GF-D8 (cell line): ENCODE measurements around the gene ADK.

ENCODE experiments used
- DNase-seq: peaks from one replicate; lab custom pipeline; 2025; lab: John Stamatoyannopoulos, UW

The ADK gene

GRCh38 chr10:74674927-74675326, 523.9 kb downstream of the ADK start:
- no peak for DNase-seq

GRCh38 chr10:74675484-74675883, 524.5 kb downstream of the ADK start:
- DNase-seq = no peak

- no peak for DNase-seq
Measured at GRCh38 chr10:74677951-74678350, 526.9 kb downstream of the ADK start.

- no peak for DNase-seq
Measured at GRCh38 chr10:74681917-74682627, 531.1 kb downstream of the ADK start.

- no peak for DNase-seq
Measured at GRCh38 chr10:74683067-74683466, 532.0 kb downstream of the ADK start.

GRCh38 chr10:74683621-74684364, 532.8 kb downstream of the ADK start:
- DNase-seq = no peak

- DNase-seq = no peak
Measured at GRCh38 chr10:74684462-74684861, 533.4 kb downstream of the ADK start.

GRCh38 chr10:74685564-74685963, 534.5 kb downstream of the ADK start:
- DNase-seq = no peak

GRCh38 chr10:74690393-74690792, 539.4 kb downstream of the ADK start:
- DNase-seq = no peak

GRCh38 chr10:74691164-74691563, 540.1 kb downstream of the ADK start:
- DNase-seq = no peak

GRCh38 chr10:74704629-74705357, 553.8 kb downstream of the ADK start:
- no peak for DNase-seq

GRCh38 chr10:74705358-74705980, 554.4 kb downstream of the ADK start:
- DNase-seq = no peak

- DNase-seq = no peak
Measured at GRCh38 chr10:74706966-74707365, 555.9 kb downstream of the ADK start.

GRCh38 chr10:74708246-74708645, 557.2 kb downstream of the ADK start:
- no peak for DNase-seq

GRCh38 chr10:74718208-74718607, 567.2 kb downstream of the ADK start:
- no peak for DNase-seq

- DNase-seq = no peak
Measured at GRCh38 chr10:74728225-74728624, 577.2 kb downstream of the ADK start.

GRCh38 chr10:74730246-74730645, 579.2 kb downstream of the ADK start:
- no peak for DNase-seq

- no peak for DNase-seq
Measured at GRCh38 chr10:74733612-74734011, 582.6 kb downstream of the ADK start.

- DNase-seq = no peak
Measured at GRCh38 chr10:74736029-74736428, 585.0 kb downstream of the ADK start.

GRCh38 chr10:74738052-74738451, 587.0 kb downstream of the ADK start:
- DNase-seq = peak; percentile 76

- peak; percentile 71 for DNase-seq
Measured at GRCh38 chr10:74738542-74738941, 587.5 kb downstream of the ADK start.

GRCh38 chr10:74738985-74739567, 588.1 kb downstream of the ADK start:
- peak; percentile 98 for DNase-seq
